Germinal center (tissue), 1 donor: ENCODE data around the gene SULT1C3.

ENCODE experiments used
- DNase-seq: peaks from one replicate; pipeline ENCODE4 v3.0.0; 2012; ENCODE audit warnings: mixed read lengths, low spot score

Gene SULT1C3

GRCh38 chr2:108304975-108305374, 65.2 kb downstream of the SULT1C3 start:
- DNase-seq, result no peak

GRCh38 chr2:108305901-108306300, 66.1 kb downstream of the SULT1C3 start:
- DNase-seq, result no peak

- DNase-seq, result no peak
Observed at GRCh38 chr2:108309903-108310302, 70.1 kb downstream of the SULT1C3 start.
